ENCODE results near the gene TLX1. TPM values are rescaled to one million over a fixed set of nuclear protein-coding genes. Genes with fewer than 3 reads are reported as not detected.

Gene TLX1
- total RNA-seq, 1 donor from 2014 or later = not detected

DNA sequence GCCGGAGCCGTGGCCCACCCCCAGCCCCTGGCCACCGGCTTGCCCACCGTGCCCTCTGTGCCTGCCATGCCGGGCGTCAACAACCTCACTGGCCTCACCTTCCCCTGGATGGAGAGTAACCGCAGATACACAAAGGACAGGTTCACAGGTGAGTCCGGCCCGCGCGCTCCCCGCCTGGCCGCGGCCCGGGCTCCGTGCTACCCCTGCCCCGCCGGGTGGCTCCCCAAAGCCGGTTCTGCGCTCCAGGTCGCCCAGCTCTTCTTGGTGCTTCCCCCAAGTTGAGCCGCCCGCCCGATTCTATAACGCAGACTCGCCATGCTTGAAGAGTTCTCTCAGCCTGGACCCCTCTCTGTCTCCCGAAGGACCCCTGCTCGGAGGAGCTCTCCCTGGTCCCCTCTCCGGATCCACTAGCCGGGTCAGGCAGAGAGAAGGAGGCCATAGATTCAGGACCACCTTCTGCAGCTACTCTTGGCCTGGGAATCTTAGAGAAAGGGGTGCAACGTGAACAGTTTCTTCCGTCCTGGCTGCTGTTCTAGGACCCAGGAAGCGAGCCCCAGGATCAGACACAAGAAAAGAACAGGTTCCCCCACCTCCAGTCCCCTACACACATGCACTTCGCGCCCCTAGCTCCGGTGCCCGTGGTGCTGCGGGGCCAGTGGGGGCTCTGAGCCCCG is 999 bp downstream of the TLX1 start:
- intact Hi-C loops (cut with DNase I) = no loop called here
- ATAC-seq (no peak), DNase-seq (ENCODE audit: low spot score) (no peak)

DNA sequence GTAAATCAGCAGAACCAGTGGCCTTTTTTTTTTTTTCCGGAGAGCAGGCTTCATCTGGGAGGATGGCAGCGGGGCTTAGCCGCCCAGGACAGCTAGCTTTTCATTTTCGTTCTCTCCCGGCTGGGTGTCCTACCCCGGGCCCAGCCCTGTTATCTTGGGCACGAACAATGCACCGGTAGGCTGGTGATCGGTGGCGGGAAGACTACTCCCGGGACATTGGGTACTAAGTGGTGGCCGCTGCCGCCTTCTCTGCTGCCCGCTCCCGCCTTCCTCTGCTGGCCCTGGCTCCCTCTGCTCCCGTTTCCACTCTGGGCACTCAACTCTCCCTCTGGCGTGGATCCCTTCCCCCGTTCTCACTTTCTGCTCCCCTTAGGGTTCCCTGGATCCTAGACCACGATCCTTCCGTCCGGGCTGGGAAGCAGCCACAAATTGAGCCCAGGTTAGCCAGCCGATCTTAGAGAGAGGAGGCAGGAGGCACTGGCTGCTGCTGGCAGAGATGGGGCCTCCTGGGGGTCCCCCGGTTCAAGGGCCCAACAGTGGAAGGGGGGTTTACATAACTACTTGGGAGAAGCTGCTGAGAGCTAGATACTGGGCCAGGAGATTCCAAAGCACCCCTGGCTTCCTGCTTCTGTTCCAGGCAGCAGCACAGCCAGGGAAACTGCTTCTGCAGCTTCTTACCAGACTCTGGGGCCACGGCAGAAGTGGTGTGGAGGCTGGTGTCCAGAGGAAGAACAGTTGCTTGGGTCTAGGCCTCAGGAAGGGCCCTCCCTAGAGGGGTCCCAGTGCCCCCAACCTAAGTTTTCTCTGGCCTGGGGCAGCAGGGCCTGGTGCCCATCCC is 1.8 kb downstream of the TLX1 start:
- ATAC-seq = no peak
- intact Hi-C loops (cut with DNase I) = no loop called here
- DNase-seq (ENCODE audit: low spot score) = no peak

DNA sequence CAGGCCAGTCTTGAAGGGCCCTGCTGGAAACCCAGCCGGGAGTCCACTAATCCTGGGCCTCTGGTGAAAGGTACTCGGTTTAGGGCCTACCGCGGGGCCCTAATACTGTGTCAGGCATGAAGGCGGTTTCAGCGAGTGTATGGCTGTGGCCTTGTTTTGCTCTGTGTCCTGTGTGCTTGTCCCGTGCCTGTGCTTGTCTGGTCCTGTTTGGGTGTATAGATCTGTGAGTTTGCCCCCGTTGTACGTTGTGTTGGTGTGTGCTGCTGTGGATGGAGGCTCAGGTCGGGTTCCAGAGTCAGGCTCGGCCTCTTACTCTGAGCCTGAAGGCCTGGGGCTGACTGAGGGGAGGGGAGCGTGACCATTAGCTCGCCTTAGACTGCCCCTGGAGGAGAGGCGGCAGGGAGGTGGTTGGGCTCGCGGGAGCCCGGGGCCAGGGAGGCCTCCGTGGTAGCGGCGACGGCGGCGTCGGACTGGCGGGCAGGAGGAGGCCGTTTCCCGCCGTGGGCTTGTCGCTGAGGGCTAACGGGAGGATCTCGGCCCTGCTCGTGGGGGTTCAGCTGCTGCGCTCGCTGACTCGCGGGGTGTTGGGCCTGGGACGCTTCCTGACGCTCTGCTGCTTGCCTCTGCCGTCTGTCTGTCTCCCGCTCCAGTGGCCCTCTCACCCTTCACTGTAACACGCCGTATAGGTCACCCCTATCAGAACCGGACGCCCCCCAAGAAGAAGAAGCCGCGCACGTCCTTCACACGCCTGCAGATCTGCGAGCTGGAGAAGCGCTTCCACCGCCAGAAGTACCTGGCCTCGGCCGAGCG is 2.6 kb downstream of the TLX1 start:
- ATAC-seq (no peak), DNase-seq (ENCODE audit: low spot score) (no peak)
- intact Hi-C loops (cut with DNase I) = no loop called here

DNA sequence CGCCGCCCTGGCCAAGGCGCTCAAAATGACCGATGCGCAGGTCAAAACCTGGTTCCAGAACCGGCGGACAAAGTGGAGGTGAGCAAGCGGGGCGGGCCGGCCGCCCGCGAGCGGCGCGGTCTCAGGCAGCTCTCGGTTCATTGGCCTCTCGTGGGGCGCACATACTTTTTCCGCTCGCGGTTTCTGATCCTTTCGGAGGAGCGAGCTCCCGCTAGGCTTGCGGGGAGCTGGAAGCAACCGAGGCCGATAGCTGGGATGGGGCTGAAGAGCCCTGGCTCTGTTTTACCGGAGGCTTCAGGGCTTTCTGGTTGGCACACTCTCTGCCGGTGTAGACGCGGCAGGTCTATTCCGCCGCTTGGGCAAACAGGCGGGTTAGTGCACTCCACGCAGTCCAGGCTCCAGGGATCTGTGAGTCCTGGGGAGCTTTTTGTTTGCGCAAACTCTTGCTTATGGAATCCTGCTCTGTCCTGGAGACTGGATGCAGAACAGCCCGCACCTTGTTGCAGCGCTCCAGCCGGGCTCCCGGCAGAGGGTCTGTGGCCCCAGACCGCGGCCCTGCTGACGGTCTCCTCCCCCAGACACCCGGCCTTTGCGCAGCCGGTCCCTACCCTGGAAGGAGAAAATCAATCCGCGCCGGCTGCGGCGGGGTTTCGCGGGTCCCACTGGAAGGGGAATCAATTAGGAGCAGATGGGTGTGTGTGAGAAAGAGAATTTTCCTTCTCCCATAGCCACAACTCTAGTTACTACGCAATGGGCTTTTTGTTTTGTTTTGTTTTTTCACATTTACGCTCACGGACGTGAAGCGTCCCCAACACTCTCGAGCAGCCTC is 3.4 kb downstream of the TLX1 start:
- DNase-seq (ENCODE audit: low spot score) (no peak), ATAC-seq (no peak)
- intact Hi-C loops (cut with DNase I) = loop anchor here (5.0 kb wide), 1 partner anchor 37 kb away; no protein-coding TSS in a partner anchor

DNA sequence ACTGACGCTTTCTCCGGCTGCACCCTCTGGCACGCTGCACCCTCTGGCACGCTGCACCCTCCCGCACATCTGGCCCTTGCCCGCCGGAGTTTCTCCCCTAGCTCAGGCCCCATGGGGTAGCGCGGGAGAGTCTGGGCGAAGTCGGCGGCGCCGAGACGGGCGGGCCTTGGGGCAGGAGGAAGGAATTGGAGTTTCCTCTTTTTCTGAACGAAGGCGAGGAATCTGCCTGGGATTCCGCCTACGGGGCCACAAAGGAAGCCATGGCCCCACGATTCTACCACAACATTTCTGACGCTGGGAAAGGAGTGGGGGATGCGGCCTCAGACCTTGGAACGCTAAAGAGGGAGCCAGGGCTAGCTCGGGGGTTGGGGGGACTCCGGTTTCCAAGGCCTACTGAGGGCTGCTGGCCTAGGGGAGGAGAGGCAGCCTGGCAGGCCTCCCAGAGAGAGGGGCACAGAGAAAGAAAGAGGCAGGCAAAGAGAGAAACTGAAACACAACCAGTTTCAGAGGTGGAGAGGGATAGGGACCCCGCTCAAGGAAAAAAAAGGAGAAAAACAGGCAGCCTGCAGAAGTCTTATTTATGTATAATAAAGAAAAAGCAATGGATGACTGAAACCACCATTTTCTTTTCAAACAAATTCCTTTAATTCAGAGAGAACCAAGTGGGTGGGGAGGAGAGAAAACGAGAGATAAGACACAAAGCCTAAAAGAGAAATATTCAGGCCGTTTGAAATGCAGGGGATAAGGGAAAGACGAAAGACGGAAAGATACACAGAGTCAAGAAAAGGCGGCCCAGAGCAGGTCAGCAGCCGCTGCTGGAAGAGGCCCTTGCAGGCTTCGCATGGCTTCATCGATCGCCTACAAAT is 4.3 kb downstream of the TLX1 start:
- no peak for ATAC-seq

DNA sequence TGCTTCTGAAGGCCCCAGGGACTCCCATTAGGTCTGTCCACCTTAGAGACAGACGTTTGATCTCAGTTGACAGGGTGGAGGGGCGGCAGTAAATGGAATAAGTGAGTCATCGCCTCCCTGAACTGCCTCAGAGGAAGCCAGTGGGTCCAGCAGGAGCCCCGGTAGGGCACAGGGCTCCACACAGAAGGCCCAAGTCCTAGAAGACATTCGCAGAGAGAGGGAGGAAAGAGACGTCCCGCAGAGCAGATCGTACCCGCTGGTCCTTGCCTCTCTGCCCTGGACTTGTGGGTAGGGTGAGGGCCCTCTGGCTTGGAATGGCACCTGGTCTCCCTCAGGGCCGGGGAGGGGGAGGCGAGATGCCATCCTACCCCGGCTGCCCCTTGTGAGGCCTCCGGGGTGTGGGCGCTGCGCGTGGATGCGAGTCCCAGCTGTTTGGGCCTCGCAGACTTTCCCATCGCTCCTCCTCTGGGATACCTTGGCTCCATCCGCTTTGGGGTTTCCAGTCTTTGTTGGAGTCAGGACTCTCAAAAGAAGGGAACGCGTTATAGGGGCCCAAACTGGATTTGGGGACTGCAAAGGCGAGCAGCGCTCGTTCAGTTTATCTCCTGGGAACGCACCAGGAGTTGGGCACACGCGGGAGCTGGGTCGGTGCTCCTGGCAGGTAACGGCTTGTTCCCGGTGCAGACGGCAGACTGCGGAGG is 5.1 kb downstream of the TLX1 start:
- intact Hi-C loops (cut with DNase I) = loop anchor here (5.0 kb wide), 1 partner anchor 39 kb away; no protein-coding TSS in a partner anchor
- DNase-seq (ENCODE audit: low spot score) = no peak
- no peak for ATAC-seq

More for the DNA sequence above, 4.3 kb downstream of the TLX1 start:
- no peak for DNase-seq (ENCODE audit: low spot score)
- intact Hi-C loops (cut with DNase I) = loop anchor here (5.0 kb wide), 1 partner anchor 38 kb away; no protein-coding TSS in a partner anchor

DNA sequence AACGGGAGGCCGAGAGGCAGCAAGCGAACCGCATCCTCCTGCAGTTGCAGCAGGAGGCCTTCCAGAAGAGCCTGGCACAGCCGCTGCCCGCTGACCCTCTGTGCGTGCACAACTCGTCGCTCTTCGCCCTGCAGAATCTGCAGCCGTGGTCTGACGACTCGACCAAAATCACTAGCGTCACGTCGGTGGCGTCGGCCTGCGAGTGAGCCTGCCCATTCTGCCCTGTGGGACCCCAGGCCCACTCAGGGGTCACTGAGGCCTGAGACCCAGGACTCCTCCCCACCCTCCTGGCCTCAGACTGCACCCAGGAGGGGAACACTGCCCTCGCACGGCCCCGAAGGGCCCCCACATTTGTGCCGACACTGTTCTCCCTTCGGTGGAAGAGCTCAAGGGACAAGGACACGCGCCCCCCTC is 5.6 kb downstream of the TLX1 start:
- intact Hi-C loops (cut with DNase I) = loop anchor here (5.0 kb wide), 1 partner anchor 39 kb away; no protein-coding TSS in a partner anchor
- ATAC-seq (no peak), DNase-seq (ENCODE audit: low spot score) (no peak)

DNA sequence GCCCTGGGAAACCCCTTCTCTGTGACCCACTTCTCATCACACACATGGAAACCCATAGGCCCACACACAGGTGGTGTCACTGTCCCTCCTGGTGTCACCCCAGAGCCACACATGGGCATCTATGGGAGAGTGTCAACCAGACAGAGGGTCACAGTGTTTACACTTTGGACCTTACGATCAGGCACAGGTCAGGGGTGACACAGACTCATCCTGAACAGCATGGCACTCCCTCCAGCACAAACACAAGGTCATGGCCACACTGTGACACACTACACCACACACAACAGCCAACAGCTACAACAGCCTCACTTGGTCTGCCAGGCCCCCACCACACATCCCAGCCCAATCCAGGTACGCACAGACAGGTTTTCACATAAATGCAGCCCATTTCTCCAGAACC is 6.2 kb downstream of the TLX1 start:
- intact Hi-C loops (cut with DNase I) = loop anchor here (5.0 kb wide), 1 partner anchor 40 kb away; no protein-coding TSS in a partner anchor
- no peak for ATAC-seq

DNA sequence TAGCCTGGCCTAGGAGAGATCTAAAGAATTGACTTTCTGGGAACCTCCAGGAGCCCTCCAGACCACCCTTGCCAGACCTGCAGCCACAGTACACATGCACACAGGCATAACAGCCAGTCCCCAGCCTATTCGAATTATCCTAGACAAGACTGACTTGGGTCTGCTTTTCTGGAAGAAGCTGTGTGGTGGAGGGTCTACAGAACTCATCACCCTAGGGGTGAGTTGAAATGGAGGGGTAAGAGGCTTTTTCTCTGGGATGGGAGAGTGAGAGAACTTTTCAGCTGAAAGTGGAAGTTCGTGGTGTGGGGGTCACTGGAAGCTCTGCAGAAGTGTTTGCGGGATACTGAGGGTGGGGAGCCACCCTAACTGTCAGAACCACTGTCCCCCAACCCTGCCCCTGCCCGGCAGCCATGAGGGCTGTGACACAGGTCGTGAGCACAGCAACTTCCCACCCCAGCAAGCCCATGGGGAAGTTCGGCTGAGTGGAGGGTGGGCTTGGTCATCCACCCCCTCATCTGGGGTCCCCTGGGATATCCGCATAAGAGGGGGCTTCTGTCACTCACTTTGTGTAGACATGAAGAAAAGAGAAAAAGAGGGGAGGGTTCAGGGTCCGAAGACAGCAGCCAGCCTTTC is 7.8 kb downstream of the TLX1 start:
- no peak for DNase-seq (ENCODE audit: low spot score)
- no peak for ATAC-seq
- intact Hi-C loops (cut with DNase I) = loop anchor here (5.0 kb wide), 1 partner anchor 42 kb away; no protein-coding TSS in a partner anchor

More for the DNA sequence above, 6.2 kb downstream of the TLX1 start:
- DNase-seq (ENCODE audit: low spot score) = no peak

DNA sequence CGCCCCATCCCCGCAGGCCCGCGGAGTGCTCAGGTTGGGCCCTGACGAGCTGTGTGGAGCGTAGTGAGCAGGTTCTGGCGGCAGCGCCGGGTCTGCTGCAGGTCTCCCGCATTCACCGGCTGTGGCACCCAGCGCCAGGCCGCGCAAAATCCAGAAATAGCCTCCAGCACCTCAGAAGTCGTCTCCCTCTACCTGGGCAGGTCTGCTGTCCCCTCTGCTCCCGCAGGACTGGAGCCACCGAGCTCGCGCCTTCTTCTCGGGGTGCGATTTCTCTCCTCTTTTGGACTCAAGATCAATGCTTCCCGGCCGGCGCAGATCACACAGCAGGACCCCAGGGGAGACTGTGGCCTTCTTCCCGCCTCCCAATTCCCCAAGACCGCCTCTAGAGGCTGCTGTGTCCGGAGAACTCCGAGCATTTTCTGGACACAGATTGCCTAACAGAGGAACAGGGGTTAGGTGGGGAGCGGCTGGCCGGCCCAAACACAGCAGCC is 8.4 kb downstream of the TLX1 start:
- intact Hi-C loops (cut with DNase I) = loop anchor here (5.0 kb wide), 1 partner anchor 42 kb away; no protein-coding TSS in a partner anchor
- DNase-seq (ENCODE audit: low spot score) = no peak
- no peak for ATAC-seq

DNA sequence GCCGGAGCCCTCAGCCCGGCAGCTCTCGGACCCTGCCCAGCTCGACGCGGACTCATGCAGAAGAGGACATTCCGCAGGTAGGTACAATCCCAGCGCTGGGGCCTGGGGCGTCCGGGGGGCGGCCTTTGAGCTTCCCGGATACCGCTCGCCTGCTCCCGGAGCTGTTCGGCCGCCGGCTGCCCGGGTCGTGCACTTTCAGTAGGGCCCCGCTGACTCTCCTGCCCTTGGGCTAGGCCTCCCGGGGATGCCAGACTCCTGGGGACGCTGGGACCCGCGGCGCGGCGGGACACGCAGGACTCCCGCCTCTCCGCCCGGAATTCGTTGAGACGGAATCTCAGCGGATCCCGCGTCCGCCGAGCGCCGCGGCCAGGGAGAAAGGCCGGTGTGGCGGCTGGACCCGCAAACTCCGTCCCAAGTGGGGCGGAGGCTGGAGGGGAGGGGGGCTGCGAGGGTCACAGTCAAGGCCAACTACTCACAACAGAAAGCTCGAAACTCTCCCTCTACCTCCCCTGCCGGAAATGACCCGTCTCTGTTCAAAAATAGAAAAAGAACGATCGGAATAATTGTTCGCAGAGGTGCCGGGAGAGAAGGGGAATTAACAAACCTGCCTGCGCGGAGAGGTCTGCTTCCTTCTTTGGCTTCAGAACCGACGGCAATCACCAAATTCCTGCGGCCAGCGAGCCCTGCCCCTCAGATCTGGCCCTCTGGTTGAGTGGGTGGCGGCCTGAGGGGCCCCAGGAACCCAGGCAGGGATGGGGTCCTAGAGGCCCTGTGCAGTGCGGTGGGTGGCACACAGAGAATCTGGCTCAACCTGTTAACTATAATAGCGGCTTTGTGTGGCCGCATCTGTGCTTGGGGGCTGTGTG is 9.2 kb downstream of the TLX1 start:
- ATAC-seq = no peak
- no peak for DNase-seq (ENCODE audit: low spot score)
- intact Hi-C loops (cut with DNase I) = no loop called here

DNA sequence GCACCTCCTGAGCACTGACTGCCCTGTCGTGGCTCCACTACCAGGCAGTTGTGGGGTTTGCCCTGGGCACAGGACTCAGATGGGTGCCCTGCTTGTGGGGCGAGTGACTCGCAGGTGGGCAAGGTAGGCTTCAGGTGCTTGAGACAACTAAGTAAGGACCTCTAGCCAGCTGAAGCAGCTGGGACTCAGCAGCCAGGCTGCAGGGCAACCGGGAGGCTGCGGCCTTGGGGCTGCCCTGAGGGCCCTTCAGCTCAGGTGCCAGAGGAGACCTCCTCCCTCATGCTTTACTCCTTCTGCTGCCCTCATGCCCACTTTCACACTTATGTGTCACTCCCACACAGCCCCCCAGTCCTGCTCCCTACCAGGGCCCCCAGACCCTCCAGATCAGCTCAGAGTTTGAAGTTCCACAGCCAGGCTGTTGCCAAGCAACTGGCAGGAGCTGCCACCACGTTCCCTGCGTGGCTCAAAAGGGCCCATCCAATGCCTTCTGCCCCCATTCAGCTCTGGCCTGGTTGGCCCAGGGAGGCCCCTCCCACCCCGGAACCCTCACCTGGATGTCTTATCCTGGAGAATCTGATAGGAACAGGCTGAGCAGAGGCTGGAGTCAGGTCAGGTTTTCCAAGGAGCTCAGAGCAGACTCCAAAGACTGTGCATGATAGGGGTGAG is 10.0 kb downstream of the TLX1 start:
- DNase-seq (ENCODE audit: low spot score) = no peak
- intact Hi-C loops (cut with DNase I) = no loop called here
- no peak for ATAC-seq

DNA sequence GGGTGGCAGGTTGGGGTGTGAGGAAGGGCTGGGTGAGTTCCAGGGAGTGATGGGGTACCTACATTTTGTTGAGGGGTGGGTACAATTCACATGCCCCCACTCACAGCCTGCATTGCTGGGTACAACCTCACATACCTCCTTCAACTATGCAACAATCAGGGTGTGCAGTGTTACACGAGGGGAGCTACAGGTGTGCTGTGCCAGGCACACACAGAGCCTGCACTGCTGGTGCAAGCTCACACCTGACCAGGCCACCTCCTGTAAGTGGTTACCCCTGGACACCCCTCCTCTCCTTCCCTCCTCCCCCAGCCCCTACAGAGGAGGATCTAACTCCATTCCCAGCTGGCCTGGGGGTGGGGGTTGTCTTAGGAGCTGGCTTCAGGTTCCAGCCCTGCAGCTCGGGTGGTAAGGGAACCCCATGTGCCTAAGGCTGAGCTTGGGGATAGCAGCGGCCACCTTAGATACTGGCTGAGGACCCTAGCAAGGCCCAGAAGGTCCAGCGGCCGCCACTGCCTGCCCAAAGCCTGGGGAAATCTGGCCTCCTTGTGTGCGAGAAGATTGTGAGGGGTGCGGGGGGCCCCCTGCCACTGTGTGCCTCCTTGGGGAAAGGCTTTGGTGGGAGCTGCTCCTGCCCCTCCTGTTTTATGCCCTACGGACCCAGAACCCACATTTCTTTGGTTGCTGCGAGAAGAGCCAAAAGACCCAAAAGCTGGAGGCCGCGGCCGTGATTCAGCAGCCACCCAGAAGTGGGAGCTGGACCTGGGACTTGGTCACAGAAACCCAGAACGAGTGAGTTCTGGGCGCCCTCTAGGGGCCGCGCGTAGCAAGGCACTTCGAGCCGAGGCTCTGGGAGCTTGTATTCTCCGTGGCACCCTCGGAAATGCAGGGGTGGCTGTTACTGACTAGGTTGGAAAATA is 10.8 kb downstream of the TLX1 start:
- intact Hi-C loops (cut with DNase I) = no loop called here
- ATAC-seq (peak; percentile 90), DNase-seq (ENCODE audit: low spot score) (peak; percentile 90)

Data from sciatic nerve (tissue), 2 donors.